SK-N-SH treated with all-trans-retinoic acid at 6 μM for 48 hours (cell line): ENCODE data around the gene CDC42BPB.

Source experiments
- ATAC-seq: fragments of 200-7000 bp; cut with Tn5 transposase; 3 replicates; pipeline ENCODE4 v1.9.1; 2020; ENCODE audit warnings: mild to moderate bottlenecking, moderate library complexity
- ARNTL ChIP-seq: fragments of 450-650 bp; formaldehyde crosslinking; IDR thresholded peaks from 2 replicates; pipeline ENCODE4 v1.5.0; 2020; ENCODE audit warnings: low read depth, mild to moderate bottlenecking, moderate library complexity, borderline replicate concordance
- BACH2 ChIP-seq: fragments of 250-450 bp; sonication (Bioruptor Pico); IDR thresholded peaks from 2 replicates; pipeline ENCODE4 v1.9.0; 2021; ENCODE audit warnings: mild to moderate bottlenecking, borderline replicate concordance
- CREB5 ChIP-seq: fragments of 250-450 bp; sonication (Bioruptor Pico); IDR thresholded peaks from 2 replicates; pipeline ENCODE4 v1.5.1; 2020; ENCODE audit warnings: low read depth, mild to moderate bottlenecking, moderate library complexity
- CSRNP3 ChIP-seq: fragments of 250-450 bp; sonication (Bioruptor Pico); IDR thresholded peaks from 2 replicates; pipeline ENCODE4 v1.5.1; 2021; ENCODE audit warnings: mild to moderate bottlenecking, moderate library complexity
- ESRRG ChIP-seq: fragments of 250-450 bp; sonication (Bioruptor Pico); IDR thresholded peaks from 2 replicates; pipeline ENCODE4 v1.6.1; 2021; ENCODE audit warnings: mild to moderate bottlenecking
- GLIS3 ChIP-seq: fragments of 250-450 bp; sonication (Bioruptor Pico); IDR thresholded peaks from 2 replicates; pipeline ENCODE4 v1.5.0; 2020; ENCODE audit warnings: mild to moderate bottlenecking, moderate library complexity
- ISL1 ChIP-seq: fragments of 250-450 bp; sonication (Bioruptor Pico); IDR thresholded peaks from 2 replicates; pipeline ENCODE4 v2.1.2; 2022; ENCODE audit warnings: mild to moderate bottlenecking, moderate library complexity
- OSR1 ChIP-seq: fragments of 250-450 bp; sonication (Bioruptor Pico); IDR thresholded peaks from 2 replicates; pipeline ENCODE4 v1.8.0; 2022; ENCODE audit warnings: moderate library complexity, mild to moderate bottlenecking, inconsistent platforms
- POU6F1 ChIP-seq: fragments of 250-450 bp; sonication (Bioruptor Pico); IDR thresholded peaks from 2 replicates; pipeline ENCODE4 v1.8.0; 2021; ENCODE audit warnings: low read depth, mild to moderate bottlenecking, moderate library complexity, borderline replicate concordance
- PPARA ChIP-seq: fragments of 250-450 bp; sonication (Bioruptor Pico); IDR thresholded peaks from 2 replicates; pipeline ENCODE4 v1.5.0; 2020; ENCODE audit warnings: mild to moderate bottlenecking, borderline replicate concordance
- RARB ChIP-seq: fragments of 250-450 bp; sonication (Bioruptor Pico); IDR thresholded peaks from 2 replicates; pipeline ENCODE4 v1.8.0; 2021; ENCODE audit warnings: mild to moderate bottlenecking, moderate library complexity
- SNAI2 ChIP-seq: fragments of 250-450 bp; sonication (Bioruptor Pico); IDR thresholded peaks from 2 replicates; pipeline ENCODE4 v1.5.0; 2020; ENCODE audit warnings: mild to moderate bottlenecking, moderate library complexity
- TCF4 ChIP-seq: fragments of 250-450 bp; sonication (Bioruptor Pico); IDR thresholded peaks from 2 replicates; pipeline ENCODE4 v1.8.0; 2021; ENCODE audit warnings: mild to moderate bottlenecking, moderate library complexity, borderline replicate concordance
- TOX ChIP-seq: fragments of 250-450 bp; sonication (Bioruptor Pico); IDR thresholded peaks from 2 replicates; pipeline ENCODE4 v1.8.0; 2021; ENCODE audit warnings: mild to moderate bottlenecking, moderate library complexity, borderline replicate concordance
- TSHZ2 ChIP-seq: fragments of 250-450 bp; sonication (Bioruptor Pico); IDR thresholded peaks from 2 replicates; pipeline ENCODE4 v1.5.0; 2020; ENCODE audit warnings: mild to moderate bottlenecking, moderate library complexity
- ZFP30 ChIP-seq: fragments of 450-650 bp; formaldehyde crosslinking; IDR thresholded peaks from 2 replicates; pipeline ENCODE4 v1.5.0; 2022; ENCODE audit warnings: mild to moderate bottlenecking, moderate library complexity
- ZNF565 ChIP-seq: fragments of 450-650 bp; formaldehyde crosslinking; conservative IDR thresholded peaks from 2 replicates; pipeline ENCODE4 v1.5.0; 2020; ENCODE audit warnings: low read depth, mild to moderate bottlenecking, moderate library complexity
- ZNF70 ChIP-seq: fragments of 450-650 bp; formaldehyde crosslinking; IDR thresholded peaks from 2 replicates; pipeline ENCODE4 v1.5.0; 2020; ENCODE audit warnings: mild to moderate bottlenecking, moderate library complexity
- ZNF8 ChIP-seq: fragments of 450-650 bp; formaldehyde crosslinking; IDR thresholded peaks from 2 replicates; pipeline ENCODE4 v1.5.0; 2020; ENCODE audit warnings: mild to moderate bottlenecking, moderate library complexity

Gene CDC42BPB

GRCh38 chr14:102949062-102949800, 108.1 kb downstream of the CDC42BPB start (continued):
- no peak for TF ChIP-seq TSHZ2
- TF ChIP-seq RARB (CRISPR knock-in tag), result no peak
- no peak for TF ChIP-seq ZNF565 (CRISPR knock-in tag)
- TF ChIP-seq ESRRG (CRISPR knock-in tag), result no peak
- TF ChIP-seq GLIS3 (CRISPR knock-in tag), result no peak
- TF ChIP-seq OSR1 (CRISPR knock-in tag), result no peak

GRCh38 chr14:102948698-102949061, 108.7 kb downstream of the CDC42BPB start:
- TF ChIP-seq TCF4 (CRISPR knock-in tag), result no peak
- TF ChIP-seq ZNF565 (CRISPR knock-in tag), result no peak
- TF ChIP-seq SNAI2 (CRISPR knock-in tag), result no peak
- TF ChIP-seq ZNF70 (CRISPR knock-in tag), result no peak
- TF ChIP-seq ZNF8 (CRISPR knock-in tag), result no peak
- TF ChIP-seq TOX (CRISPR knock-in tag), result no peak
- no peak for TF ChIP-seq PPARA (CRISPR knock-in tag)
- TF ChIP-seq BACH2 (CRISPR knock-in tag), result no peak
- TF ChIP-seq, all 23 proteins: peak for 0
- ATAC-seq, result no peak

GRCh38 chr14:102947321-102948103, 109.8 kb downstream of the CDC42BPB start:
- TF ChIP-seq ESRRG (CRISPR knock-in tag), result no peak
- TF ChIP-seq ISL1 (CRISPR knock-in tag), result no peak
- TF ChIP-seq CSRNP3 (CRISPR knock-in tag), result no peak
- no peak for TF ChIP-seq GLIS3 (CRISPR knock-in tag)
- no peak for TF ChIP-seq ZFP30 (CRISPR knock-in tag)
- TF ChIP-seq ARNTL (CRISPR knock-in tag), result no peak
- TF ChIP-seq SNAI2 (CRISPR knock-in tag), result no peak
- no peak for TF ChIP-seq POU6F1 (CRISPR knock-in tag)
- no peak for TF ChIP-seq BACH2 (CRISPR knock-in tag)
- no peak for TF ChIP-seq RARB (CRISPR knock-in tag)
- no peak for TF ChIP-seq ZNF70 (CRISPR knock-in tag)
- no peak for TF ChIP-seq TSHZ2
- no peak for TF ChIP-seq CREB5 (CRISPR knock-in tag)
- TF ChIP-seq ZNF8 (CRISPR knock-in tag), result no peak
- no peak for ATAC-seq
